Kidney tubule cell (primary cell): ENCODE data around the gene PITX2.
"Not testable (repeated sequence)": the region's sequence is repeated elsewhere in the genome, so short reads cannot be mapped to it uniquely, and the experiment has no call there.

ENCODE experiments used
- DNase-seq: peaks from one replicate; pipeline ENCODE4 v3.0.0-alpha.2; 2018; ENCODE audit warnings: low spot score

Gene PITX2

DNA sequence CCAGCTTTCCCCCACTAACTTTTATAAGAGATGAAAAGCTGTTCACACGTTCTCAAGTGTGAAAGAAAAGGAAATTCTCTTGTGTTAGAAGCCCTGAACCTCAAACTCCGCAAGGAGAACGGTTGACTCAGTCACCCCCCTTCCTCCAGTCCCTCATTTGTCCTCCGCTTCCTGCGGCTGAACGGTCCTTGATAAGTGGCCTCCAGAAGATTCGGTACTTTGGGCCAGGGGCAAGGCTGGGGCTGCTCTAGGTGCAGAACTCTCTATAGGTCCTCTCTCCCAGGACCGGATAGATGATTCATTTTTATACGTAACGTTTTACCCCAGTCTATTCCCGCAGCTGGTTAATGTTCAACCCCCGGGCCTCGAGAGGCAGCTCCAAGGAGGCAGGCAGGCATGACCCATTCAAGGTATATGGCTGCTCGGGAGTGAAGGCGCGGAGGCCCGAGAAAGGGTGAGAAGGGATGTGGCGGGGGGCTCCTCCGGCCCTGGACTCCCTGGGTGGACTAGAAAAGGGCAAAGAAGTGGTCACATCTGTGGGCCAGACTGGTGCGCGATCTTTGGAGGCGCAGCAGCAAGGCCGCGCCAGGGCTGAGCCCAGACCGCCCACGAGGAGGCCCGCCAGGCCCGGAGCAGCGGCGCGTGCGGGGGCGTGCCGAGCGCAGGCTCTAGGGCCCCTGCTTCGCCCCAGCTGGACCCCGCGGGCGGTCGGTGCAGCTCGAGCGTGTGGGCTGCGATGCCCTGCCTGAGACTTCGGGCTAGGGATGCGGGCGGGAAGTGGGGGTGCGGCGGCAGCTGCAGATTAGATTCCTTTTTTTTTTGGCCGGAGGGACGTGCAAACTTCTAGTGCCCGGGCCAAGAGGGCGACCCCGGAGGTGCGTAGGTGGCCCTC, 11.7 kb downstream of the PITX2 start:
- DNase-seq = peak; percentile 96

DNA sequence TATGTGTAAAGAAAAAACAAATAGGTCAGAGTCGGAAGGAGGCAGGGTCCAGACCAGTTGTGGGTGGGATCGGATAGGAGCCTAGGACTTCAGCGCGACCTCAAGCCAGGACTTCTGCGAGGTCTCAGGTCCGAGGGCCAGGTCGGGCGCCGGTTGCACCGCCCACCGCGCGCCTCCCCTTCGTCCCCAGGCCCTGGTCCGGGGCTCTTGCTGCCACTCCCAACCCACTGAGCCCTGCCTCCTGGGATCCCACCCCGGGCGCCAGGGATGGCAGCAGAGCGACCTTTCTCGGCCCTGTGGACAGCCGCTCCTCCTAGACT, 12.3 kb downstream of the PITX2 start:
- DNase-seq = no peak

- DNase-seq = peak; percentile 55
Measured at GRCh38 chr4:110609044-110609750, 13.7 kb downstream of the PITX2 start.

- DNase-seq = no peak
Measured at GRCh38 chr4:110605077-110605476, 17.8 kb downstream of the PITX2 start.

- no peak for DNase-seq
Measured at GRCh38 chr4:110602061-110602460, 20.8 kb downstream of the PITX2 start.

DNA sequence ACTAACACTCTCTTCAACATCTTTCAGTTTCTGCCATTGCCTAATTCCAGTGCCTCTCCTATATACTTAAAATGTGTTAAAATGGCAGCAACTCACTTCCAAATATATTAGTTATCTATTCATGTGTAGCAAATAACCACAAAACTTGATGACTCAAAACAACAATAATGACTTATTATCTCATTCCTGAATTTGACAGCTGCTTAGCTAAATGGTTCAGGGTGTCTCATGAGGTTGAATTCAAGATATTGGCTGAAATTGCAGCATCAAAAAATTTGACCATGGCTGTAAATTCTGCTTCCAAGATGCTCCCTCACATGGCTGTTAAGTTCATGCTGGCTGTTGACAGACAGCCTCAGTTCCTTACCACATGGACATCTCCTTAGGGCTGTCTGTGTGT, 25.3 kb downstream of the PITX2 start:
- DNase-seq = peak; percentile 32

DNA sequence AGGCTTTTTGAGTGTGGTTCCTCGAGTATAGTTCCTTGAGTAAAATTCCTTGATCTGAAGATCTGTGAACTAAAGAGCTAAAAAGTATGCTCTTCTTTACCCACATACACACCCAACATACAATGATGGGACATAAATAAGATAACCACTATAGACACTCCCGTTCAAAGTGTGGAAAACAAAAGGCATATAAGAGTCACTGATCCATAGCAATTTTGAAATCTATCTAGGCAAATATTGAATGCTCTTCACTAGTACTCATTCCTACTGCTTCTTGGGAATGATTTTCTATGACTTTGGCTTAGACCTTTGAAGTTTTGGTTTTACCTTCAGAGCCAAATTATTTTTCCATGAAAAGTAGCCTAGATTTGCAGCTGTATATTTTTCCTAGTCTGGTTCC, 26.4 kb downstream of the PITX2 start:
- no peak for DNase-seq

- DNase-seq = no peak
Measured at GRCh38 chr4:110595583-110595982, 27.3 kb downstream of the PITX2 start.

- DNase-seq = peak; percentile 7
Measured at GRCh38 chr4:110589297-110589696, 33.6 kb downstream of the PITX2 start.

DNA sequence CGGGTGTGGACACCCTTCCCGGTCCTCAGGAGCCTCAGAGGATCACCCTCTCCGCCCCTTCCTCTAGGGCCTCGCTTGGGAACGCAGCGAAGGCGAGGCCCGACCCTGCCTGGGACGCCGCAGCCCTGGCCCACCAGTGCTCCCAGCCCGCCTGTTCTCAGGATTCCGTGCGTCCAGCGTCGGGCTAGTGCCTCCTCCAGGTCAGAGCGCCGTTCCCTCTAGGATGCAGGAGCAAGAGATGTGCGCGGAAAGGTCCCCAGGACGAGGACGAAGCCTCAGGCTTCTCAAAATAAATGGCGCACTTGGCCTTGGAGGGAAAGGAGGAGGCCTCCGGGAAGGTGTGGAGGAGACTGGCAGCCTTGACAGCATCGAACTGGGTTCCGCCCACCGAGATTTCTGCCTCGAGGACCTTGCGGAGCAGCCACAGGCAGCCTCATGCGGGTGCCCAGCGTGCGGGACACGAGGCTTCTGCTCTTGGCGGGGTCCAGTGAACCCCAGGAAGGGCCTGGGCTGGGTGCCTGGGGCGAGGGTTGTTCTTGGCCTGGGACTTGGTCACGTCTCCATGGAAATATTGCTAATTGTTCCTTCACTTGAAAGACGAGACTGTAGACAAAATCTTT, 35.1 kb downstream of the PITX2 start:
- no peak for DNase-seq

- peak; percentile 64 for DNase-seq
Measured at GRCh38 chr4:110586131-110586850, 36.6 kb downstream of the PITX2 start.

DNA sequence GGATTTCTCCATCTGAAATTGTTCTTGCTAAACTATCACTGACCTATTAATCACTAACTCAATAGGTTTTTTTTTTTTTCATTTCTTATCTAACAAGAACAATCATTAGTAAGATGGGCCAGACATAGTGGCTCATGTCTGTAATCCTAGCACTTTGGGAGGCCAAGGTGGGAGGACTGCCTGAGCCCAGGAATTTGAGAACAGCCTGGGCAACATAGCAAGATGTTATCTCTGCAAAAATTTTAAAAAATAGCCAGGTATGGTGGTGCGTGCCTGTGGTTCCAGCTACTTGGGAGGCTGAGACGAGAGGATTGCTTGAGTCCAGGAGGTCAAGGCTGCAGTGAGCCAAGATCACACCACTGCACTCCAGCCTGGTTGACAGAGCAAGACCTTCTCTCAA, 46.2 kb downstream of the PITX2 start:
- DNase-seq = not testable (repeated sequence)
